SK-N-SH treated with all-trans-retinoic acid at 6 μM for 48 hours (cell line): ENCODE results near the gene VSIG4.

Source experiments
- ATAC-seq: fragments of 200-7000 bp; cut with Tn5 transposase; 3 replicates; pipeline ENCODE4 v1.9.1; 2020; ENCODE audit warnings: mild to moderate bottlenecking, moderate library complexity
- ARNTL ChIP-seq: fragments of 450-650 bp; formaldehyde crosslinking; IDR thresholded peaks from 2 replicates; pipeline ENCODE4 v1.5.0; 2020; ENCODE audit warnings: low read depth, mild to moderate bottlenecking, moderate library complexity, borderline replicate concordance
- BACH2 ChIP-seq: fragments of 250-450 bp; sonication (Bioruptor Pico); IDR thresholded peaks from 2 replicates; pipeline ENCODE4 v1.9.0; 2021; ENCODE audit warnings: mild to moderate bottlenecking, borderline replicate concordance
- CREB5 ChIP-seq: fragments of 250-450 bp; sonication (Bioruptor Pico); IDR thresholded peaks from 2 replicates; pipeline ENCODE4 v1.5.1; 2020; ENCODE audit warnings: low read depth, mild to moderate bottlenecking, moderate library complexity
- CSDC2 ChIP-seq: fragments of 250-450 bp; sonication (Bioruptor Pico); IDR thresholded peaks from 2 replicates; pipeline ENCODE4 v1.5.0; 2020; ENCODE audit warnings: mild to moderate bottlenecking, moderate library complexity
- CSRNP3 ChIP-seq: fragments of 250-450 bp; sonication (Bioruptor Pico); IDR thresholded peaks from 2 replicates; pipeline ENCODE4 v1.5.1; 2021; ENCODE audit warnings: mild to moderate bottlenecking, moderate library complexity
- ESRRG ChIP-seq: fragments of 250-450 bp; sonication (Bioruptor Pico); IDR thresholded peaks from 2 replicates; pipeline ENCODE4 v1.6.1; 2021; ENCODE audit warnings: mild to moderate bottlenecking
- GLIS3 ChIP-seq: fragments of 250-450 bp; sonication (Bioruptor Pico); IDR thresholded peaks from 2 replicates; pipeline ENCODE4 v1.5.0; 2020; ENCODE audit warnings: mild to moderate bottlenecking, moderate library complexity
- ISL1 ChIP-seq: fragments of 250-450 bp; sonication (Bioruptor Pico); IDR thresholded peaks from 2 replicates; pipeline ENCODE4 v2.1.2; 2022; ENCODE audit warnings: mild to moderate bottlenecking, moderate library complexity
- OSR1 ChIP-seq: fragments of 250-450 bp; sonication (Bioruptor Pico); IDR thresholded peaks from 2 replicates; pipeline ENCODE4 v1.8.0; 2022; ENCODE audit warnings: moderate library complexity, mild to moderate bottlenecking, inconsistent platforms
- PATZ1 ChIP-seq: fragments of 250-450 bp; sonication (Bioruptor Pico); IDR thresholded peaks from 2 replicates; pipeline ENCODE4 v1.8.0; 2020; ENCODE audit warnings: mild to moderate bottlenecking, moderate library complexity, borderline replicate concordance
- PPARA ChIP-seq: fragments of 250-450 bp; sonication (Bioruptor Pico); IDR thresholded peaks from 2 replicates; pipeline ENCODE4 v1.5.0; 2020; ENCODE audit warnings: mild to moderate bottlenecking, borderline replicate concordance
- RARB ChIP-seq: fragments of 250-450 bp; sonication (Bioruptor Pico); IDR thresholded peaks from 2 replicates; pipeline ENCODE4 v1.8.0; 2021; ENCODE audit warnings: mild to moderate bottlenecking, moderate library complexity
- SNAI2 ChIP-seq: fragments of 250-450 bp; sonication (Bioruptor Pico); IDR thresholded peaks from 2 replicates; pipeline ENCODE4 v1.5.0; 2020; ENCODE audit warnings: mild to moderate bottlenecking, moderate library complexity
- TOX ChIP-seq: fragments of 250-450 bp; sonication (Bioruptor Pico); IDR thresholded peaks from 2 replicates; pipeline ENCODE4 v1.8.0; 2021; ENCODE audit warnings: mild to moderate bottlenecking, moderate library complexity, borderline replicate concordance
- TSHZ2 ChIP-seq: fragments of 250-450 bp; sonication (Bioruptor Pico); IDR thresholded peaks from 2 replicates; pipeline ENCODE4 v1.5.0; 2020; ENCODE audit warnings: mild to moderate bottlenecking, moderate library complexity
- ZC3H10 ChIP-seq: fragments of 250-450 bp; sonication (Bioruptor Pico); IDR thresholded peaks from 2 replicates; pipeline ENCODE4 v1.5.1; 2021; ENCODE audit warnings: mild to moderate bottlenecking, moderate library complexity
- ZFP30 ChIP-seq: fragments of 450-650 bp; formaldehyde crosslinking; IDR thresholded peaks from 2 replicates; pipeline ENCODE4 v1.5.0; 2022; ENCODE audit warnings: mild to moderate bottlenecking, moderate library complexity
- ZNF565 ChIP-seq: fragments of 450-650 bp; formaldehyde crosslinking; conservative IDR thresholded peaks from 2 replicates; pipeline ENCODE4 v1.5.0; 2020; ENCODE audit warnings: low read depth, mild to moderate bottlenecking, moderate library complexity
- ZNF70 ChIP-seq: fragments of 450-650 bp; formaldehyde crosslinking; IDR thresholded peaks from 2 replicates; pipeline ENCODE4 v1.5.0; 2020; ENCODE audit warnings: mild to moderate bottlenecking, moderate library complexity
- ZNF8 ChIP-seq: fragments of 450-650 bp; formaldehyde crosslinking; IDR thresholded peaks from 2 replicates; pipeline ENCODE4 v1.5.0; 2020; ENCODE audit warnings: mild to moderate bottlenecking, moderate library complexity

Gene VSIG4

GRCh38 chrX:66051980-66052379 lies 12.1 kb upstream of the VSIG4 start:
- no peak for TF ChIP-seq PPARA (CRISPR knock-in tag)
- no peak for TF ChIP-seq PATZ1 (CRISPR knock-in tag)
- TF ChIP-seq ISL1 = no peak
- no peak for TF ChIP-seq ARNTL
- TF ChIP-seq RARB (CRISPR knock-in tag) = no peak
- TF ChIP-seq TSHZ2 = no peak
- no peak for TF ChIP-seq ZC3H10 (CRISPR knock-in tag)
- TF ChIP-seq ZNF8 (CRISPR knock-in tag) = no peak
- no peak for TF ChIP-seq TOX (CRISPR knock-in tag)
- no peak for TF ChIP-seq GLIS3 (CRISPR knock-in tag)
- TF ChIP-seq CREB5 (CRISPR knock-in tag) = no peak
- TF ChIP-seq ZNF565 (CRISPR knock-in tag) = no peak
- no peak for TF ChIP-seq ESRRG
- ATAC-seq = no peak

GRCh38 chrX:66050140-66050569 lies 10.3 kb upstream of the VSIG4 start:
- no peak for ATAC-seq
- TF ChIP-seq ZNF70 (CRISPR knock-in tag) = no peak
- TF ChIP-seq CREB5 (CRISPR knock-in tag) = no peak

GRCh38 chrX:66049056-66049455 lies 9.2 kb upstream of the VSIG4 start:
- no peak for ATAC-seq
- TF ChIP-seq GLIS3 (CRISPR knock-in tag) (no peak), TSHZ2 (no peak), OSR1 (no peak), PATZ1 (CRISPR knock-in tag) (no peak), PPARA (CRISPR knock-in tag) (no peak), BACH2 (CRISPR knock-in tag) (no peak), ARNTL (no peak), ISL1 (no peak), ZNF70 (CRISPR knock-in tag) (no peak), CSRNP3 (CRISPR knock-in tag) (no peak), RARB (CRISPR knock-in tag) (no peak), TOX (CRISPR knock-in tag) (no peak), SNAI2 (CRISPR knock-in tag) (no peak), CSDC2 (CRISPR knock-in tag) (no peak), ZFP30 (no peak)
